ENCODE measurements around the gene TMEM201.
"Not testable (repeated sequence)": the region's sequence is repeated elsewhere in the genome, so short reads cannot be mapped to it uniquely, and the experiment has no call there.

TMEM201 gene

GRCh38 chr1:9612162-9612845 is 23.6 kb downstream of the TMEM201 start:
- TF ChIP-seq POLR2AphosphoS5 (IDR thresholded peaks at IDR 0.05; ENCODE audit: low read depth, low read length) (no peak), TAF1 (IDR thresholded peaks at IDR 0.05; ENCODE audit: low read depth, low read length) (no peak)
- DNase-seq (ENCODE audit: insufficient read length, low spot score) (no peak), FAIRE-seq (no peak)

DNA sequence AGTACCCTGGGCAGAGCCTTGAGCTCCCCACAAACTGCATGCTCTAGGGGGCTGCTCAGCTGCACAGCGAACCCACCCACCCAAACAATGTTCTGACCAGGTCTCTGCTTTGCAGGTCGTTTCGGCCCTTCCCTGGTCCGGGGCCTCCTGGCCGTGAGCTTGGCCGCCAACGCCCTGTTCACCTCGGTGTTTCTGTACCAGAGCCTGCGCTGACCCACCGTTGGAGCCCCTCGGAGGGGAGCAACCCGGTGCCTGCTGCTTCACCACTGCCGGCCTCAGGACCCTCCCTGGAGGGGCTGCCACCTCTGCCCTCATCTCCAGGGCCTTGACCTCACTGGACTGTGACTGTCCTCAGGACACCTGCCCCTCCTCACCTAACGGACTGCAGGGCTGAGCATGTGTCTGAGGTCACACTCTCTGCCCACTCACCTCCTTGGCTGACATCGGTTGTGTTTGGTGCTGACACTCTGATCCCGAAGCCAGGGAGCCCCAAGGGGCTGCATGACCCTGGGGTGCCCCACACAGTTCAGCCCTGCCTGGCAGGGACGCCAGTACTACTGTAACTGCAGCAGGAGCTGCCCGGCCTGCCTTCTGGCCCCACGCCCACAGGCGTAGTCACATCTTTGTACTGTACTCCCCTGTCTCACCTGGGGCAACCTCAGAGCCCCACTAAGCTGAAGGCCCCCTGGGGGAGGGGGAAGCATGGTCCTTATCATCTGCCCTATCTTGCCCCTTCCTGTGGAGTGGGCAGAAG is 24.3 kb downstream of the TMEM201 start:
- no peak for FAIRE-seq
- DNase-seq (ENCODE audit: insufficient read length, low spot score): no peak
- no peak for TF ChIP-seq TAF1 (IDR thresholded peaks at IDR 0.05; ENCODE audit: low read depth, low read length)
- TF ChIP-seq SPI1 (IDR thresholded peaks at IDR 0.05; ENCODE audit: low read depth, low read length): no peak
- no peak for TF ChIP-seq POLR2A (IDR thresholded peaks at IDR 0.05; ENCODE audit: low read depth, low read length)
- no peak for TF ChIP-seq POLR2AphosphoS5 (IDR thresholded peaks at IDR 0.05; ENCODE audit: low read depth, low read length)
- no peak for TF ChIP-seq POU2F2 (IDR thresholded peaks at IDR 0.05; ENCODE audit: low read depth, low read length)
- no peak for TF ChIP-seq PAX5 (IDR thresholded peaks at IDR 0.05; ENCODE audit: insufficient read depth, low read length, severe bottlenecking)

DNA sequence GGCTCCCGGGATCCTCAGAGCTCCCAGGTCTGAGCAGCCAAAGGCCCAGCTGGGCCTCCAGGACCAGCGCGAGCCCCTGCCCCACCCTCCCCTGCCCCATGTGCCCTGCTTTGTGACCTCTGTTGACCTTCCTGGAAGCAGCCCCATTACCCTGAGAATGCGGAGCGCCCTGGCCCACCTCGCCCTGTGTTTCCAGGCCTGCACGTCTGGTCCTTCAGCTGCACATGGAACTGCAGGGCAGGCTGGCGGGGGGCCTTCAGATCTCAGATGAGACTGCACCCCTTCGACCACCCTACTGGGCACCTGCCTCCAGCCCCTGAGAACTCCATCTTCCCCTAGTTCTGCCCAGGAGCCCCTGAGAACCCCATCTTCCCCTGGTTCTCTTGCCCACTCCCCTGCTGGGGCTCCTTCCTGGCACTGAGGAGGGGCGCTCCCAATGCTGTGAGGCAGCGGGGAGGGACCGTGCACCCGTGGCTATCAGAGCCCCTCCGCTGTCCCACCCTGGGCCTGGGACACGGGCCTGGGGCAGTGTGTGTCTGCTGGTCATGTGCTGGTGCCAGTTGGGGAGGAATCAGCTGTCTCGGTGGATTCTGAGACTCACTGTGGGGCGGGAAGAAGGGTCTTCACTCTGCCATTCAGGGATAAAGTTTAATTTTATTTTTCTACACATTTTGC is 25.1 kb downstream of the TMEM201 start:
- FAIRE-seq: no peak
- no peak for DNase-seq (ENCODE audit: insufficient read length, low spot score)
- no peak for TF ChIP-seq POLR2A (IDR thresholded peaks at IDR 0.05; ENCODE audit: low read depth, low read length)
- no peak for TF ChIP-seq SPI1 (IDR thresholded peaks at IDR 0.05; ENCODE audit: low read depth, low read length)
- no peak for TF ChIP-seq POU2F2 (IDR thresholded peaks at IDR 0.05; ENCODE audit: low read depth, low read length)
- TF ChIP-seq POLR2AphosphoS5 (IDR thresholded peaks at IDR 0.05; ENCODE audit: low read depth, low read length): no peak

DNA sequence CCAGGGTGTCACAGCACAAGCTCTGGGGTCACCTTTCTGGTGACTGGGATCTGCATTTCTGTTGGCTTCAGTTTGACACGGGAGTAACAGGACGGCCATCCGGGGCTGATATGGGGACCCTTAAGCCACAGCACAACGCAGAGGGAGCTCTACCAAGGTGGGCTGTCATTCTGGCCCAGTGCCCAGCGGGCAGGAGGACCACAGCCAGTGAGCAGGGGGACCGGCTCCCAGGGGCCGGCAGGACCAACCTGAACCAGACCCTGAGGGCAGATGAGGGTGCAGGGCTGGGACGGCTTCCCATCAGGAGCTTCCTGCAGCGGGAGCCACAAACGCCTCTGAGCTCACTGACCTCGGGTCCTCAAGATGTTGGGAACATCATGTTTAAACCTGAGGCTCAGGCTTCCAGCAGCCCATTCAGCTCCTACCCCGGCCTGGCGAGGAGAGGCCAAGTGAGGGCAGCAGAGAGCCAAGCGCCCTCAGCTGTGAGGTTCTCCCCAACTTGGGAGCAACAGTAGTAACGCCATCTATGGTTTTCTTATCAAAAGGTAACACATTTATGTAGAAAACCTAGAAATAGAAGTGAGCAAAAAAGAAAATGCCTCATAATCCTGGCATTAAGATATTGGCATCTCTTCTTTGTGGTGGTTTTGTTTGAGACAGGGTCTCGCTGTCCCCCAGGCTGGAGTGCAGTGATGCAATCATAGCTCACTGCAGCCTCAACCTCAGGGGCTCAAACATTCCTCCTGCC is 26.8 kb downstream of the TMEM201 start:
- DNase-seq (ENCODE audit: insufficient read length, low spot score) (peak; percentile 79), FAIRE-seq (peak; percentile 85)
- TF ChIP-seq TAF1 (IDR thresholded peaks at IDR 0.05; ENCODE audit: low read depth, low read length) (no peak), POLR2AphosphoS5 (IDR thresholded peaks at IDR 0.05; ENCODE audit: low read depth, low read length) (no peak), SPI1 (IDR thresholded peaks at IDR 0.05; ENCODE audit: low read depth, low read length) (no peak), POLR2A (IDR thresholded peaks at IDR 0.05; ENCODE audit: low read depth, low read length) (no peak), PAX5 (IDR thresholded peaks at IDR 0.05; ENCODE audit: insufficient read depth, low read length, severe bottlenecking) (no peak), POU2F2 (IDR thresholded peaks at IDR 0.05; ENCODE audit: low read depth, low read length) (no peak)

DNA sequence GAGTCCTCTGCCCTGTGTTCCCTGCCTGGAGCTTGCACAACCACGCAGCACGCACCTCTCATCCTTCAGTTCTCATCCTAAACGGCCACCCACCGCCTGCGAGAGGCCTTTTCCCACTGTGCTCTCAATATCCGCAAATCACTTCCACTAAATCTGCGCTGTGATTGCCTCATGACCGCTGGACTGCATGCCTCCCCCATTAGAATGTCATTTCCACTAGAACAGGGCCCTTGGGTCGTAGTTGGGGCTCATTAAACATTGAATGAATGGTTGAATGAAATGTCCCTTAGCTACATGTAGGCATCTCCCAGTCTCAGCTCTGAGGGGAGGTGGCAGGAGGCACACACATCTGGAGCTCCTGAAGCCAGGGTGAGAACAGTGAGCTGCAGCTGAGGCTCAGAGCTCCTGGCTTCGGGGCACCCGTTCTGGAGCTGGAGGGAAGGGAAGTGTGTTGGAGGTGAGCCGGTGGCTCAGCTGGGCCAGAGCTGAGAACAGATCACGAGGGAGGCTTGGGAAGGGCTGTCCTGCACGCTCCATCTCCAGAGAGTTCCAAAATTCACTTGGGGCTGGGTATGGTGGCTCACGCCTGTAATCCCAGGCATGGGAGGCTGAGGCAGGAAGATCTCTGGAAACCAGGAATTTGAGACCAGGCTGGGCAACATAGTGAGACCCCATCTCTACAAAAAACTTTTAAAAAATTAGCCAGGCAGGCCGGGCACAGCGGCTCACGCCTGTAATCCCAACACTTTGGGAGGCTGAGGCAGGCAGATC is 30.4 kb downstream of the TMEM201 start:
- DNase-seq (ENCODE audit: insufficient read length, low spot score) (no peak), FAIRE-seq (no peak)
- TF ChIP-seq SPI1 (IDR thresholded peaks at IDR 0.05; ENCODE audit: low read depth, low read length): no peak
- no peak for TF ChIP-seq POLR2AphosphoS5 (IDR thresholded peaks at IDR 0.05; ENCODE audit: low read depth, low read length)
- TF ChIP-seq TAF1 (IDR thresholded peaks at IDR 0.05; ENCODE audit: low read depth, low read length): no peak
- TF ChIP-seq PAX5 (IDR thresholded peaks at IDR 0.05; ENCODE audit: insufficient read depth, low read length, severe bottlenecking): no peak
- TF ChIP-seq POU2F2 (IDR thresholded peaks at IDR 0.05; ENCODE audit: low read depth, low read length): no peak
- no peak for TF ChIP-seq POLR2A (IDR thresholded peaks at IDR 0.05; ENCODE audit: low read depth, low read length)

- FAIRE-seq: no peak
- no peak for DNase-seq (ENCODE audit: insufficient read length, low spot score)
- TF ChIP-seq POLR2A (IDR thresholded peaks at IDR 0.05; ENCODE audit: low read depth, low read length) (no peak), POLR2AphosphoS5 (IDR thresholded peaks at IDR 0.05; ENCODE audit: low read depth, low read length) (no peak)
Observed at GRCh38 chr1:9621032-9621431, 32.3 kb downstream of the TMEM201 start.

- TF ChIP-seq SPI1 (IDR thresholded peaks at IDR 0.05; ENCODE audit: low read depth, low read length) (no peak), POLR2AphosphoS5 (IDR thresholded peaks at IDR 0.05; ENCODE audit: low read depth, low read length) (no peak), PAX5 (IDR thresholded peaks at IDR 0.05; ENCODE audit: insufficient read depth, low read length, severe bottlenecking) (no peak), POU2F2 (IDR thresholded peaks at IDR 0.05; ENCODE audit: low read depth, low read length) (no peak), TAF1 (IDR thresholded peaks at IDR 0.05; ENCODE audit: low read depth, low read length) (no peak), POLR2A (IDR thresholded peaks at IDR 0.05; ENCODE audit: low read depth, low read length) (no peak)
Observed at GRCh38 chr1:9624081-9624480, 35.4 kb downstream of the TMEM201 start.

GRCh38 chr1:9625030-9625429 is 36.3 kb downstream of the TMEM201 start:
- DNase-seq (ENCODE audit: insufficient read length, low spot score): not testable (repeated sequence)
- peak; percentile 5 for FAIRE-seq

More at GRCh38 chr1:9624081-9624480, 35.4 kb downstream of the TMEM201 start:
- DNase-seq (ENCODE audit: insufficient read length, low spot score) (no peak), FAIRE-seq (no peak)

- FAIRE-seq: no peak
- DNase-seq (ENCODE audit: insufficient read length, low spot score): no peak
Observed at GRCh38 chr1:9626201-9626608, 37.5 kb downstream of the TMEM201 start.

More at GRCh38 chr1:9626201-9626608, 37.5 kb downstream of the TMEM201 start:
- TF ChIP-seq PAX5 (IDR thresholded peaks at IDR 0.05; ENCODE audit: insufficient read depth, low read length, severe bottlenecking): peak; percentile 9
- no peak for TF ChIP-seq TAF1 (IDR thresholded peaks at IDR 0.05; ENCODE audit: low read depth, low read length)
- peak; percentile 33; the same call in 1 of the 2 replicates for TF ChIP-seq POLR2AphosphoS5 (IDR thresholded peaks at IDR 0.05; ENCODE audit: low read depth, low read length)
- TF ChIP-seq SPI1 (IDR thresholded peaks at IDR 0.05; ENCODE audit: low read depth, low read length): peak; percentile 95
- TF ChIP-seq POU2F2 (IDR thresholded peaks at IDR 0.05; ENCODE audit: low read depth, low read length): peak; percentile 84; the same call in 1 of the 2 replicates
- TF ChIP-seq POLR2A (IDR thresholded peaks at IDR 0.05; ENCODE audit: low read depth, low read length): no peak; the same call in 1 of the 2 replicates

All from GM12891 (cell line).